COLO668 (cell line): ENCODE measurements around the gene FGF14.

Experiments used
- DNase-seq: peaks from one replicate; lab custom pipeline; 2025; ENCODE audit not compliant: unreplicated experiment; lab: John Stamatoyannopoulos, UW

The FGF14 gene

GRCh38 chr13:102000764-102001163 is 401.1 kb downstream of the FGF14 start:
- no peak for DNase-seq

DNA sequence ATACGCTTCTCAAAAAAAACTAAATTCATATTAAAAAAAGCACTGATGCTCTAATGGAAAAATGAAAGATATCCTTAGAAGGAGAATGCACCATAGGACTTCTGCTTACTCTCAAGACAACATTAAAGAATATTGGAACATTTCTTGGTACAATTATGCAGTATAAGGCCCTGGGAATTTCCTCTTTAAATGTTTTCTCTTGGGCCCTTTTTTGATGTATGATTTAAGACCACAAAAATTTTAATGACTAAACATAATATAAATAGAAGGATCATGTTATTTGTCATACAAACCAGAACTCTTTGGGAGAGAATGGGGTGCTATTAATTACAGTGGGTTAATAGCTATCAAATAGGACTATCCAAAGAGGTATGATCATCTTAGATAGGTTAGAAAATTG is 403.7 kb downstream of the FGF14 start:
- DNase-seq = no peak

DNA sequence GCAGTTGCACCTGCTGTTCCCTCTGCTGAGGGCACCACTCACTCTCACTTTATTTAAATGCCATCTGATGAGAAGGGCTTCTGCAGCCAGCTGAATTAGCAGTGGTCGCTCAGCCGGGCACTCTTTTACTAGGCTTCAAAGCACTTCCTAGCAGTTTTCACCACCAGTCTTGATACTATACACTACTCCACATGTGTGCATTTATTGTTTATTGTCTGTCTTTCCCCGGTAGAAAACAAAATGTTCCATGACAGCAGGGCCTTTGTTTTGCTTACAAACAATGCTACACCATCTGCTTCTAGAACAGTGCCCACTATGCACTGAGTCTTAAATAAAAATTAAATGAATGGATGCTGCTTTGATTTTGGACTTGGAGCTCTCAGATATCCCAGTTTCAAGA is 404.9 kb downstream of the FGF14 start:
- peak; percentile 28 for DNase-seq

GRCh38 chr13:101989798-101990350 is 412.0 kb downstream of the FGF14 start:
- no peak for DNase-seq

GRCh38 chr13:101988140-101988539 is 413.7 kb downstream of the FGF14 start:
- DNase-seq = no peak

DNA sequence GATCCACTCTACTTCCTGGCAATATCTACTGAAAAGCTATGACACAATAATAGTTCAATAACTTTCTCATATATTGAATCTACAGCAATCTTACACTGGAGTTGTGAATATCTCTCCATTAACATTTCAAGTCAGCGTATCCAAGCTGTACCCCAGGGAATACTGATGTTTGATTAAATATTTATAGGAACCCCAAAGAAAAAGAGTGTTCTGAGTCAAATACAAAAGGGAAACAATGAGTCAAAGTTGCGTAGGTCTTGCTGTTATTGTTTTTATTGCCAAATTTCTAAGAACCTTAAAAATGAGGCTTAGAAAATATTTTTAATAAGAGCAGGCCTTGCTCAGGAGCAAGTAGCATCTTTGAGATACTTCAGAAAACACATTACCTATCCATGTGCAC is 415.5 kb downstream of the FGF14 start:
- DNase-seq = no peak

DNA sequence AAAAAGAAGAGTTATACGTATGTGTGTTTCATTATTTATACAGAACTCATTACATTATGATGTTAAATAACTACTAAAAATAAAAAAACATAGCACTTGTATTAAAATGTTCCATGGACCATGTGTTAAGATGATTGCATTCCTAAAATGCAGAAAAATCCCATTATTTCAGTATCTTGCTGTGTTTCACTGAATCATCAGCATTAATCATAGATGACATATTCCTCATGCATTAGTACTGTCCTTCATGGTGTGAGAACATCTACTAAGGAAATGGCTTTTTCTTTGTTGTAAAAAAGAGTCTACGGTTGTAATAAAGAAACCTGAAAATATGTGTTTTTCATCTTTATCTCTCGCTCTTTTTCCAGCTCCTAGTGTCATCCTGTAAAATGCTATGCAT is 416.5 kb downstream of the FGF14 start:
- no peak for DNase-seq

GRCh38 chr13:101982903-101983302 is 418.9 kb downstream of the FGF14 start:
- DNase-seq = no peak

DNA sequence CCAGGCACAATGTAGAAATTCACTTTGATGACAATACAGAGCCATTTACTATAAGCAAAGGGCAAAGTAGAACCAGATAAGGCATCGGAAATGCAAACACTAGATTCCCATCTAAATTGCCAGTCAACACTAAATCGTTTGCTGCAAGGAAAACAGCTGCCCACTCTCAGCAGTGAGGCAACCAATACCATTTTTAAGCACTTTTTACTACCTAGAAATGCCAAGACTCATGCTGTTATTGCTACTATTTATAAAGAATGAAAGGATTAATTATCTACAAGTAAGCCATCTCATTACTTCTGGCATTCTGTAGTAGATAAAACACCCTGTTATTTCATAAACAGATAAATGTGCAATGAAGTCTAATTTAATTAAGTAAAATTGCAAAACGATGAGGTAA is 422.0 kb downstream of the FGF14 start:
- DNase-seq = no peak

- DNase-seq = no peak
Measured at GRCh38 chr13:101978552-101979315, 423.1 kb downstream of the FGF14 start.

DNA sequence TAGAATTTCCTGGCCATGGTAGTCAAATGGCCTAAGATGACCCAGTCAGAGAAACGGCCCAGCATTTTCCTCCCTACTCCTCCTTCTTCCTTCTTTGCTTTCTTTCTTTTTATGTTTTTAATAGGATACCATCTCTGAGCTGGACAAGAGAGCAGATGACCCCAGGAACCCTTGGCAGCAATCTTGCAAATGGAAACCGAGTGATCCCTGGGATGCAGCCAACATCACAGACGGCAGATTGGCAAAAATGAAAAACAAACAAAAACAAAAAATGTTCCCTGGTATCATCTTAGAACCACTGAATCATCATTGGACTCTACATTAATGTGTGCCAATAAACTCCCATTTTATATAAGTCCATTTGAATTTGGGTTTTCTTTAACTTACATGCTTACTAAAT is 424.4 kb downstream of the FGF14 start:
- no peak for DNase-seq

GRCh38 chr13:101972191-101972590 is 429.7 kb downstream of the FGF14 start:
- no peak for DNase-seq

DNA sequence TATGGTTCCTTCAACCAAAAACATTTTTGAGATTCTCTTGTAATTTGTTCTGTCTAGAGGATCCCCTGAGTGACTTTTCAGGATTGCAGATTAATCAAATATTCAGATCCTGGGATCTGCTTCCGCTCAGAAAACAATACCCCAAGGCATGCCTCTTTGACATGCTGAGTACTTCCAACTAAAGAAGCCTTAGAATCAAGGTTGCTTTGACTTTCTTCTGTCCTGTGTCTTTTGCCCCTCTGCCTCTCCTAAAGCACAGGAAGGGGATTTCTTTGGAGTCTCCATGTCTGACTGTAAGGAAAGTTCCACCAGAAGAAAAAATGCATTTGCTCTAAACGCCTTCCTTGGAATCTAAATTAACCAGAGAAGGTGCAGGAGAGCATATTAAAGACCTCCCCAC is 431.5 kb downstream of the FGF14 start:
- no peak for DNase-seq

DNA sequence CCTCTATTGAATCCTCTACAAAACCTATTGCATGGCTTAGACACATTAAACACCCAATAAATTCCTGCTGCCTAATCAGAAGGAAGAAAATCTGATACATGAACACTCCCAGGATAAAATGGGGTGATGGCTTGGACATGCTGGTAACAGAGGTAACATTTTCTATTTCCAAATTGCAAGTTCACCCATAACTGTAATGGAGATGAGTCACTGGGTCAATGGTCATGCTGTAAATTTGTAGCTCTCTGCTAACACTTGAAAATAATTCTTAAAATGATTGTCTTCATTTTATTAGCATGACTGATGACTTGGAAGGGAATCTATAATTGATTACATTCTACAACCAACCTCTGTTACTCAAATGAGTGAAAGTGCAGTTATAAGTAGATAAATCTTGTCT is 434.1 kb downstream of the FGF14 start:
- no peak for DNase-seq

- no peak for DNase-seq
Measured at GRCh38 chr13:101967216-101967615, 434.6 kb downstream of the FGF14 start.

DNA sequence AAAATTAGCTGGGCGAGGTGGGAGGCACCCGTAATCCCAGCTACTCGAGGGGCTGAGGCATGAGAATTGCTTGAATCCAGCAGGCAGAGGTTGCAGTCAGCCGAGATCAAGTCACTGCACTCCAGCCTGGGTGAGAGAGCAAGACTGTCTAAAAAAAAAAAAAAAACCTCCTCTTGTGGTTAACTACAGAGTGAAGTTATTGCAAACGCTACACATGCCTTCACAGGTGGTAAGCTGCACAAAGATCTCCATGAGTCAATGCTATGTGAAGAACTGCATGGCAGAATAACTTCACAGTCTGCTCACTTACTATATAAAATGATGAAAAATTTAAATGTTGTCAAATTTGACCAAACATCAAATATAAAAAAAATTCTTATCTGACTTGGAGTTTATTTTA is 436.8 kb downstream of the FGF14 start:
- DNase-seq = no peak

DNA sequence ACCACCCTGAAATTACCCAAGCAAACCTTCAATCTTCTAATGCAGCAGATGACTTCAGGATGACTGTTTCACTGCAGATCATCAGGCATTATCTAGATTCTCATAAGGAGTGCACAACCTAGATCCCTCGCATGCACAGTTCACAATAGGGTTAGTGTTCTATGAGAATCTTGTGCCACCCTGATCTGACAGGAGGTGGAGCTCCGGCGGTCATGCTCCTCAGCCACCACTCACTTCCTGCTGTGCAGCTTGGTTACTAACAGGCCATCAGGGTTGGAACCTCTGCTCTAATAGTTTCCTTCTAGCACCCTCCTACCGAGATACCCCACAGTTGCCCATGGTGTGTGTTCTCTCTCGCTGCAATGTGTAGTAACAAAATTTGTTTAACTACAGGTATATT is 442.8 kb downstream of the FGF14 start:
- DNase-seq = no peak

GRCh38 chr13:101955764-101956163 is 446.1 kb downstream of the FGF14 start:
- DNase-seq = no peak

- no peak for DNase-seq
Measured at GRCh38 chr13:101951114-101951513, 450.7 kb downstream of the FGF14 start.

- DNase-seq = no peak
Measured at GRCh38 chr13:101949681-101950080, 452.2 kb downstream of the FGF14 start.

DNA sequence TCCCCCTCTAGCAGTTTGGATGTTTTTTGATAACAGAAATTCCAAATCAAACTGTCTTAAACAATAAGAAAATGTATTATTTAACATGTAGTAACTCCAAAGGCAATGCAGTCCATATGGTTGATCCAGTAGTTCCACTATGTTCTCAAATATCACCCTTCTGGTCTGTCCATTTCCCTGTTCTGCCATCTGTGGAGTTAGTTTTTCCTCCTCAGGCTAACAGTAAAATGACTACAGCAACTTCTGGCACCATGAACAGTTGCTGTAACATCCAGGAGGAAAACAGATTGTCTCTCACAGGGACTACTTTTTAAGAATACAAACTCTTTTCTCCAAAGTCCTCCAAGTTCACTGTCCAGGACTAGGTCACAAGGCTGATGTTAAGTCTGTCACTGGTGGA is 455.4 kb downstream of the FGF14 start:
- no peak for DNase-seq

GRCh38 chr13:101945435-101945834 is 456.4 kb downstream of the FGF14 start:
- DNase-seq = no peak

- no peak for DNase-seq
Measured at GRCh38 chr13:101944521-101944920, 457.3 kb downstream of the FGF14 start.
